H1 (cell line): ENCODE measurements around the gene YIPF7.

Experiments used
- EZH2 ChIP-seq: fragments of 200-600 bp; sonication (generic); IDR thresholded peaks from 2 replicates; pipeline ENCODE4 v1.7.1; 2012; ENCODE audit warnings: low read depth, mild to moderate bottlenecking, moderate library complexity, low read length, inconsistent platforms; ENCODE audit not compliant: severe bottlenecking
- JUN ChIP-seq: IDR thresholded peaks from 2 replicates; pipeline ENCODE4 v1.6.1; 2011; ENCODE audit warnings: low read depth, mild to moderate bottlenecking, improper control_type of control experiment, low read length
- MAFK ChIP-seq: IDR thresholded peaks from 2 replicates; pipeline ENCODE4 v1.6.1; 2012; ENCODE audit warnings: low read depth, mild to moderate bottlenecking, improper control_type of control experiment, low read length
- POLR2A ChIP-seq, 2 experiments: IDR thresholded peaks; 1 replicate in 1 of 2; 2 replicates in 1 of 2; pipeline ENCODE4 v1.6.1; 2011; ENCODE audit warnings: low read depth in 2 of 2, low read length in 2 of 2, mild to moderate bottlenecking in 2 of 2; ENCODE audit errors: control extremely low read depth in 1 of 2
- RFX5 ChIP-seq: IDR thresholded peaks from 2 replicates; pipeline ENCODE4 v1.6.1; 2011; ENCODE audit warnings: low read depth, low read length, improper control_type of control experiment, borderline replicate concordance
- TAF1 ChIP-seq: IDR thresholded peaks from 2 replicates; pipeline ENCODE4 v1.6.1; 2011; ENCODE audit warnings: mild to moderate bottlenecking, low read depth, low read length
- YY1 ChIP-seq: IDR thresholded peaks from 2 replicates; pipeline ENCODE4 v1.6.1; 2011; ENCODE audit warnings: low read depth, mild to moderate bottlenecking, low read length
- TF ChIP-seq, protein P1 (sequence below): fragments of 300-600 bp; sonication (generic); IDR thresholded peaks from 2 replicates; pipeline ENCODE4 v1.7.1; 2012; ENCODE audit warnings: low read length, moderate library complexity, mild to moderate bottlenecking, inconsistent platforms; ENCODE audit not compliant: insufficient replicate concordance
- TF ChIP-seq, protein P2 (sequence below), 3 experiments: IDR thresholded peaks; 1 replicate in 2 of 3; 2 replicates in 1 of 3; pipeline versions ENCODE4 v1.5.1 to v1.6.1; 2011; ENCODE audit warnings: low read length in 3 of 3, mild to moderate bottlenecking in 3 of 3, inconsistent platforms in 2 of 3, low read depth in 1 of 3, moderate library complexity in 1 of 3; ENCODE audit not compliant: insufficient read depth in 1 of 3; ENCODE audit errors: control extremely low read depth in 1 of 3
- TF ChIP-seq, protein P3 (sequence below): IDR thresholded peaks from 2 replicates; pipeline ENCODE4 v1.6.1; 2012; ENCODE audit warnings: low read length, inconsistent platforms

DNA sequence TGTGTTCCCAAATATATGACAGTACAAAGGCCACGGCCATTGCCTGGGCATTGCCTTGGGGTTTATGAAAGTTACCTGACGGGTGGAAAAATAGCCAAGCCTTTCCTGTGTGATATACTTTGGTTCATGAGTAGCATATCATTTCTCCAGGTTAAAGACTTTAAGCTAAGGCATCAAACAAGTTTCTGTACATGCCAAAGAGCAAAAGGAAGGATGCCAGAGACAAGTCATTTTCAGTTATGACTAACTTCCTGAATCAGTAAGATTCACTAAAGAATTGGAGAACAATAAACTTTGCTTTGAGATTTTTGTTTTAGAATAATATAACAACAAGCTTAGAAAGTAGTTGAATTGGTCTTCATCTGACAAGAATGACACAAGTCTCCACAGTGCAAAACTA, 17.1 kb upstream of the YIPF7 start:
- TF ChIP-seq, protein P1, sequence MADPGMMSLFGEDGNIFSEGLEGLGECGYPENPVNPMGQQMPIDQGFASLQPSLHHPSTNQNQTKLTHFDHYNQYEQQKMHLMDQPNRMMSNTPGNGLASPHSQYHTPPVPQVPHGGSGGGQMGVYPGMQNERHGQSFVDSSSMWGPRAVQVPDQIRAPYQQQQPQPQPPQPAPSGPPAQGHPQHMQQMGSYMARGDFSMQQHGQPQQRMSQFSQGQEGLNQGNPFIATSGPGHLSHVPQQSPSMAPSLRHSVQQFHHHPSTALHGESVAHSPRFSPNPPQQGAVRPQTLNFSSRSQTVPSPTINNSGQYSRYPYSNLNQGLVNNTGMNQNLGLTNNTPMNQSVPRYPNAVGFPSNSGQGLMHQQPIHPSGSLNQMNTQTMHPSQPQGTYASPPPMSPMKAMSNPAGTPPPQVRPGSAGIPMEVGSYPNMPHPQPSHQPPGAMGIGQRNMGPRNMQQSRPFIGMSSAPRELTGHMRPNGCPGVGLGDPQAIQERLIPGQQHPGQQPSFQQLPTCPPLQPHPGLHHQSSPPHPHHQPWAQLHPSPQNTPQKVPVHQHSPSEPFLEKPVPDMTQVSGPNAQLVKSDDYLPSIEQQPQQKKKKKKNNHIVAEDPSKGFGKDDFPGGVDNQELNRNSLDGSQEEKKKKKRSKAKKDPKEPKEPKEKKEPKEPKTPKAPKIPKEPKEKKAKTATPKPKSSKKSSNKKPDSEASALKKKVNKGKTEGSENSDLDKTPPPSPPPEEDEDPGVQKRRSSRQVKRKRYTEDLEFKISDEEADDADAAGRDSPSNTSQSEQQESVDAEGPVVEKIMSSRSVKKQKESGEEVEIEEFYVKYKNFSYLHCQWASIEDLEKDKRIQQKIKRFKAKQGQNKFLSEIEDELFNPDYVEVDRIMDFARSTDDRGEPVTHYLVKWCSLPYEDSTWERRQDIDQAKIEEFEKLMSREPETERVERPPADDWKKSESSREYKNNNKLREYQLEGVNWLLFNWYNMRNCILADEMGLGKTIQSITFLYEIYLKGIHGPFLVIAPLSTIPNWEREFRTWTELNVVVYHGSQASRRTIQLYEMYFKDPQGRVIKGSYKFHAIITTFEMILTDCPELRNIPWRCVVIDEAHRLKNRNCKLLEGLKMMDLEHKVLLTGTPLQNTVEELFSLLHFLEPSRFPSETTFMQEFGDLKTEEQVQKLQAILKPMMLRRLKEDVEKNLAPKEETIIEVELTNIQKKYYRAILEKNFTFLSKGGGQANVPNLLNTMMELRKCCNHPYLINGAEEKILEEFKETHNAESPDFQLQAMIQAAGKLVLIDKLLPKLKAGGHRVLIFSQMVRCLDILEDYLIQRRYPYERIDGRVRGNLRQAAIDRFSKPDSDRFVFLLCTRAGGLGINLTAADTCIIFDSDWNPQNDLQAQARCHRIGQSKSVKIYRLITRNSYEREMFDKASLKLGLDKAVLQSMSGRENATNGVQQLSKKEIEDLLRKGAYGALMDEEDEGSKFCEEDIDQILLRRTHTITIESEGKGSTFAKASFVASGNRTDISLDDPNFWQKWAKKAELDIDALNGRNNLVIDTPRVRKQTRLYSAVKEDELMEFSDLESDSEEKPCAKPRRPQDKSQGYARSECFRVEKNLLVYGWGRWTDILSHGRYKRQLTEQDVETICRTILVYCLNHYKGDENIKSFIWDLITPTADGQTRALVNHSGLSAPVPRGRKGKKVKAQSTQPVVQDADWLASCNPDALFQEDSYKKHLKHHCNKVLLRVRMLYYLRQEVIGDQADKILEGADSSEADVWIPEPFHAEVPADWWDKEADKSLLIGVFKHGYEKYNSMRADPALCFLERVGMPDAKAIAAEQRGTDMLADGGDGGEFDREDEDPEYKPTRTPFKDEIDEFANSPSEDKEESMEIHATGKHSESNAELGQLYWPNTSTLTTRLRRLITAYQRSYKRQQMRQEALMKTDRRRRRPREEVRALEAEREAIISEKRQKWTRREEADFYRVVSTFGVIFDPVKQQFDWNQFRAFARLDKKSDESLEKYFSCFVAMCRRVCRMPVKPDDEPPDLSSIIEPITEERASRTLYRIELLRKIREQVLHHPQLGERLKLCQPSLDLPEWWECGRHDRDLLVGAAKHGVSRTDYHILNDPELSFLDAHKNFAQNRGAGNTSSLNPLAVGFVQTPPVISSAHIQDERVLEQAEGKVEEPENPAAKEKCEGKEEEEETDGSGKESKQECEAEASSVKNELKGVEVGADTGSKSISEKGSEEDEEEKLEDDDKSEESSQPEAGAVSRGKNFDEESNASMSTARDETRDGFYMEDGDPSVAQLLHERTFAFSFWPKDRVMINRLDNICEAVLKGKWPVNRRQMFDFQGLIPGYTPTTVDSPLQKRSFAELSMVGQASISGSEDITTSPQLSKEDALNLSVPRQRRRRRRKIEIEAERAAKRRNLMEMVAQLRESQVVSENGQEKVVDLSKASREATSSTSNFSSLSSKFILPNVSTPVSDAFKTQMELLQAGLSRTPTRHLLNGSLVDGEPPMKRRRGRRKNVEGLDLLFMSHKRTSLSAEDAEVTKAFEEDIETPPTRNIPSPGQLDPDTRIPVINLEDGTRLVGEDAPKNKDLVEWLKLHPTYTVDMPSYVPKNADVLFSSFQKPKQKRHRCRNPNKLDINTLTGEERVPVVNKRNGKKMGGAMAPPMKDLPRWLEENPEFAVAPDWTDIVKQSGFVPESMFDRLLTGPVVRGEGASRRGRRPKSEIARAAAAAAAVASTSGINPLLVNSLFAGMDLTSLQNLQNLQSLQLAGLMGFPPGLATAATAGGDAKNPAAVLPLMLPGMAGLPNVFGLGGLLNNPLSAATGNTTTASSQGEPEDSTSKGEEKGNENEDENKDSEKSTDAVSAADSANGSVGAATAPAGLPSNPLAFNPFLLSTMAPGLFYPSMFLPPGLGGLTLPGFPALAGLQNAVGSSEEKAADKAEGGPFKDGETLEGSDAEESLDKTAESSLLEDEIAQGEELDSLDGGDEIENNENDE: no peak
- TF ChIP-seq, protein P2, sequence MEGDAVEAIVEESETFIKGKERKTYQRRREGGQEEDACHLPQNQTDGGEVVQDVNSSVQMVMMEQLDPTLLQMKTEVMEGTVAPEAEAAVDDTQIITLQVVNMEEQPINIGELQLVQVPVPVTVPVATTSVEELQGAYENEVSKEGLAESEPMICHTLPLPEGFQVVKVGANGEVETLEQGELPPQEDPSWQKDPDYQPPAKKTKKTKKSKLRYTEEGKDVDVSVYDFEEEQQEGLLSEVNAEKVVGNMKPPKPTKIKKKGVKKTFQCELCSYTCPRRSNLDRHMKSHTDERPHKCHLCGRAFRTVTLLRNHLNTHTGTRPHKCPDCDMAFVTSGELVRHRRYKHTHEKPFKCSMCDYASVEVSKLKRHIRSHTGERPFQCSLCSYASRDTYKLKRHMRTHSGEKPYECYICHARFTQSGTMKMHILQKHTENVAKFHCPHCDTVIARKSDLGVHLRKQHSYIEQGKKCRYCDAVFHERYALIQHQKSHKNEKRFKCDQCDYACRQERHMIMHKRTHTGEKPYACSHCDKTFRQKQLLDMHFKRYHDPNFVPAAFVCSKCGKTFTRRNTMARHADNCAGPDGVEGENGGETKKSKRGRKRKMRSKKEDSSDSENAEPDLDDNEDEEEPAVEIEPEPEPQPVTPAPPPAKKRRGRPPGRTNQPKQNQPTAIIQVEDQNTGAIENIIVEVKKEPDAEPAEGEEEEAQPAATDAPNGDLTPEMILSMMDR (IDR thresholded peaks at IDR 0.05; ENCODE audit: control extremely low read depth in 1 of 3, insufficient read depth in 1 of 3, low read depth in 1 of 3, low read length in 3 of 3): no peak
- TF ChIP-seq MAFK (no peak), RFX5 (no peak), POLR2A (IDR thresholded peaks at IDR 0.05; ENCODE audit: control extremely low read depth in 1 of 2, low read depth in 2 of 2, low read length in 2 of 2) (no peak), EZH2 (no peak), TAF1 (no peak), JUN (no peak), YY1 (no peak)
- TF ChIP-seq, protein P3, sequence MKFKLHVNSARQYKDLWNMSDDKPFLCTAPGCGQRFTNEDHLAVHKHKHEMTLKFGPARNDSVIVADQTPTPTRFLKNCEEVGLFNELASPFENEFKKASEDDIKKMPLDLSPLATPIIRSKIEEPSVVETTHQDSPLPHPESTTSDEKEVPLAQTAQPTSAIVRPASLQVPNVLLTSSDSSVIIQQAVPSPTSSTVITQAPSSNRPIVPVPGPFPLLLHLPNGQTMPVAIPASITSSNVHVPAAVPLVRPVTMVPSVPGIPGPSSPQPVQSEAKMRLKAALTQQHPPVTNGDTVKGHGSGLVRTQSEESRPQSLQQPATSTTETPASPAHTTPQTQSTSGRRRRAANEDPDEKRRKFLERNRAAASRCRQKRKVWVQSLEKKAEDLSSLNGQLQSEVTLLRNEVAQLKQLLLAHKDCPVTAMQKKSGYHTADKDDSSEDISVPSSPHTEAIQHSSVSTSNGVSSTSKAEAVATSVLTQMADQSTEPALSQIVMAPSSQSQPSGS: no peak
